SK-N-SH (cell line): Measurements from ENCODE around the gene HUNK. TPM values are rescaled to one million over a fixed set of nuclear protein-coding genes. Genes with fewer than 3 reads are reported as not detected.

Source experiments
- CTCF ChIA-PET: fragments of 300-600, 350-600 bp; formaldehyde crosslinking; extraction: SDS; loops from one replicate; lab custom pipeline; 2021; lab: Yijun Ruan, JAX
- POLR2A ChIA-PET: fragments of 350-600 bp; sonication (Branson Sonifier 250); formaldehyde crosslinking; extraction: SDS; loops from one replicate; lab custom pipeline; 2020; ENCODE audit warnings: antibody characterized with exemption, inconsistent platforms; lab: Yijun Ruan, JAX
- DNase-seq: peaks from one replicate; pipeline ENCODE4 v3.0.0; 2012
- H2AFZ ChIP-seq: fragments of 200-600 bp; sonication (generic); 2 replicates; pipeline ENCODE4 v1.8.1; 2016; ENCODE audit warnings: antibody characterized with exemption, mild to moderate bottlenecking, low read depth
- H3F3A ChIP-seq: fragments of 200-600 bp; sonication (generic); replicated peaks from 2 replicates; pipeline ENCODE3; 2016; ENCODE audit warnings: antibody characterized with exemption, mild to moderate bottlenecking; ENCODE audit not compliant: insufficient read depth
- H3K27ac ChIP-seq, 2 experiments: fragments of 200-500 bp in 1 of 2; fragments of 200-600 bp in 1 of 2; sonication (Bioruptor generic) in 1 of 2; sonication (generic), shearing (Covaris generic) in 1 of 2; 2 replicates each; pipeline versions ENCODE4 v1.5.1 to v1.6.1; 2014 to 2016; ENCODE audit warnings: low read depth in 2 of 2, inconsistent platforms in 1 of 2, low read length in 1 of 2, mild to moderate bottlenecking in 1 of 2, mixed read lengths in 1 of 2
- H3K27me3 ChIP-seq: fragments of 200-600 bp; sonication (generic), shearing (Covaris generic); 2 replicates; pipeline ENCODE4 v1.6.1; 2016; ENCODE audit warnings: mixed run types; ENCODE audit not compliant: insufficient read depth
- H3K36me3 ChIP-seq, 2 experiments: fragments of 200-500 bp in 1 of 2; fragments of 200-600 bp in 1 of 2; sonication (Bioruptor generic) in 1 of 2; sonication (generic) in 1 of 2; replicated peaks in 1 of 2; 2 replicates each; pipeline versions ENCODE3 to v1.5.1; 2014 to 2016; ENCODE audit warnings: low read length in 1 of 2, mild to moderate bottlenecking in 1 of 2; ENCODE audit not compliant: insufficient read depth in 2 of 2, control insufficient read depth in 1 of 2
- H3K4me1 ChIP-seq, 2 experiments: fragments of 200-500 bp in 1 of 2; fragments of 200-600 bp in 1 of 2; sonication (Bioruptor generic) in 1 of 2; sonication (generic), shearing (Covaris generic) in 1 of 2; 2 replicates each; pipeline versions ENCODE4 v1.5.1 to v1.6.1; 2014 to 2016; ENCODE audit warnings: low read depth in 1 of 2, low read length in 1 of 2, mixed run types in 1 of 2; ENCODE audit not compliant: insufficient read depth in 2 of 2, control insufficient read depth in 1 of 2
- H3K4me2 ChIP-seq: fragments of 200-600 bp; sonication (generic), shearing (Covaris generic); 2 replicates; pipeline ENCODE4 v1.6.1; 2017; ENCODE audit warnings: mixed run types
- H3K4me3 ChIP-seq, 2 experiments: fragments of 200-500 bp in 1 of 2; fragments of 200-600 bp in 1 of 2; sonication (Bioruptor generic) in 1 of 2; sonication (generic), shearing (Covaris generic) in 1 of 2; 2 replicates each; pipeline versions ENCODE4 v1.5.1 to v1.8.1; 2014 to 2016; ENCODE audit warnings: low read depth in 2 of 2, inconsistent platforms in 1 of 2, low read length in 1 of 2, mild to moderate bottlenecking in 1 of 2, mixed read lengths in 1 of 2, moderate library complexity in 1 of 2
- H3K79me2 ChIP-seq: fragments of 200-600 bp; sonication (generic); 2 replicates; pipeline ENCODE4 v1.8.1; 2017; ENCODE audit warnings: mild to moderate bottlenecking; ENCODE audit not compliant: insufficient read depth
- H3K9ac ChIP-seq: fragments of 200-600 bp; sonication (generic); 2 replicates; pipeline ENCODE4 v1.6.1; 2017; ENCODE audit warnings: mixed run types
- H3K9me2 ChIP-seq: fragments of 200-600 bp; sonication (generic); 2 replicates; pipeline ENCODE4 v1.6.1; 2017; ENCODE audit warnings: mixed run types
- H3K9me3 ChIP-seq: fragments of 200-600 bp; sonication (generic); 2 replicates; pipeline ENCODE4 v1.6.1; 2017; ENCODE audit warnings: mixed run types, mild to moderate bottlenecking, moderate library complexity
- H4K20me1 ChIP-seq: fragments of 200-600 bp; sonication (generic); 2 replicates; pipeline ENCODE4 v1.6.1; 2017; ENCODE audit warnings: mild to moderate bottlenecking, mixed run types; ENCODE audit not compliant: insufficient read depth
- CTCF ChIP-seq: fragments of 200-600 bp; sonication (generic); IDR thresholded peaks from 2 replicates; pipeline ENCODE4 v1.6.1; 2017; ENCODE audit warnings: antibody characterized with exemption, mild to moderate bottlenecking, moderate library complexity
- ELF1 ChIP-seq: IDR thresholded peaks from 2 replicates; pipeline ENCODE4 v1.4.0; 2012
- EP300 ChIP-seq, 2 experiments: IDR thresholded peaks; 2 replicates each; pipeline versions ENCODE4 v1.4.0 to v1.6.1; 2012; ENCODE audit warnings: borderline replicate concordance in 1 of 2, low read depth in 1 of 2, low read length in 1 of 2
- FOXM1 ChIP-seq: IDR thresholded peaks from 2 replicates; pipeline ENCODE4 v1.4.0; 2012; ENCODE audit warnings: low read depth, mild to moderate bottlenecking
- GABPA ChIP-seq: IDR thresholded peaks from 2 replicates; pipeline ENCODE4 v1.4.0; 2012; ENCODE audit warnings: low read depth, mild to moderate bottlenecking
- GATA2 ChIP-seq: sonication (generic); formaldehyde crosslinking; IDR thresholded peaks from 2 replicates; pipeline ENCODE4 v1.5.0; 2020; ENCODE audit warnings: mild to moderate bottlenecking, missing genetic modification reagents
- IRF3 ChIP-seq: fragments of 150-350 bp; IDR thresholded peaks from 2 replicates; pipeline ENCODE4 v1.6.1; 2016; ENCODE audit warnings: mild to moderate bottlenecking, low read depth, low read length
- MEF2A ChIP-seq: IDR thresholded peaks from 2 replicates; pipeline ENCODE4 v1.4.0; 2012; ENCODE audit warnings: low read depth, borderline replicate concordance
- RAD21 ChIP-seq: IDR thresholded peaks from 2 replicates; pipeline ENCODE4 v1.6.1; 2012; ENCODE audit warnings: mild to moderate bottlenecking, low read length
- REST ChIP-seq: IDR thresholded peaks from 2 replicates; pipeline ENCODE4 v1.6.1; 2012; ENCODE audit warnings: mild to moderate bottlenecking, low read depth, low read length, moderate library complexity
- RFX5 ChIP-seq: IDR thresholded peaks from 2 replicates; pipeline ENCODE4 v1.6.1; 2012; ENCODE audit warnings: mild to moderate bottlenecking, improper control_type of control experiment, low read length
- RXRA ChIP-seq: IDR thresholded peaks from 2 replicates; pipeline ENCODE4 v1.4.0; 2012; ENCODE audit warnings: low read depth, mild to moderate bottlenecking, borderline replicate concordance
- SMC3 ChIP-seq: IDR thresholded peaks from 2 replicates; pipeline ENCODE4 v1.6.1; 2012; ENCODE audit warnings: low read depth, low read length, improper control_type of control experiment
- USF2 ChIP-seq: fragments of 150-350 bp; IDR thresholded peaks from 2 replicates; pipeline ENCODE4 v1.6.1; 2017; ENCODE audit warnings: antibody characterized with exemption, low read length, low read depth, borderline replicate concordance
- WGBS: methylation state at CpG from one replicate; pipeline ENCODE4 v1.1.6; 2017; ENCODE audit warnings: low lambda C conversion rate; 5-methylcytosine and 5-hydroxymethylcytosine counted together
- polyA plus RNA-seq, 3 experiments: library from polyadenylated mRNA; depleted of rRNA; stranded (reverse); fragments of >200 nt; gene quantifications; 2 replicates each; pipeline ENCODE4 v1.2.3, GENCODE V29; 2012
- TF ChIP-seq, protein P1 (sequence below): IDR thresholded peaks from 2 replicates; pipeline ENCODE4 v1.4.0; 2012; ENCODE audit warnings: low read depth, borderline replicate concordance

HUNK gene
- polyA plus RNA-seq, 1 of the 3 experiments (the other 2 are of a cell fraction), result 0.31 TPM

GRCh38 chr21:31986035-31986856, 113.4 kb downstream of the HUNK start:
- no peak overlapping the region for H2AFZ ChIP-seq
- H3K79me2 ChIP-seq, result no peaks in the 10 kb centered on the region
- H3K27ac ChIP-seq, result no peak overlapping the region
- H3K9me3 ChIP-seq, result no peaks in the 10 kb centered on the region
- H3F3A ChIP-seq, result no peaks in the 10 kb centered on the region
- no peak overlapping the region for H3K4me3 ChIP-seq
- H3K9ac ChIP-seq, result no peak overlapping the region
- no peak for DNase-seq
- ChIA-PET POLR2A (no interaction called here), CTCF (interaction anchor here (1.7 kb wide), 1 partner anchor 24 kb away, joined by 4 read pairs; no protein-coding TSS in a partner anchor)
- no peaks in the 10 kb centered on the region for H4K20me1 ChIP-seq
- no peaks in the 10 kb centered on the region for H3K36me3 ChIP-seq
- no peaks in the 10 kb centered on the region for H3K4me1 ChIP-seq
- no peaks in the 10 kb centered on the region for H3K9me2 ChIP-seq
- WGBS, result 88% methylated on average over 16 of the region's 17 CpGs
- TF ChIP-seq USF2 (no peak), MEF2A (no peak), REST (no peak), GATA2 (CRISPR knock-in tag) (no peak), CTCF (no peak), SMC3 (no peak), GABPA (no peak), IRF3 (no peak), RFX5 (no peak), RXRA (no peak), EP300 (IDR thresholded peaks at IDR 0.05; ENCODE audit: borderline replicate concordance in 1 of 2, low read depth in 1 of 2, low read length in 1 of 2) (no peak), ELF1 (no peak), RAD21 (no peak), FOXM1 (no peak)
- TF ChIP-seq, protein P1, sequence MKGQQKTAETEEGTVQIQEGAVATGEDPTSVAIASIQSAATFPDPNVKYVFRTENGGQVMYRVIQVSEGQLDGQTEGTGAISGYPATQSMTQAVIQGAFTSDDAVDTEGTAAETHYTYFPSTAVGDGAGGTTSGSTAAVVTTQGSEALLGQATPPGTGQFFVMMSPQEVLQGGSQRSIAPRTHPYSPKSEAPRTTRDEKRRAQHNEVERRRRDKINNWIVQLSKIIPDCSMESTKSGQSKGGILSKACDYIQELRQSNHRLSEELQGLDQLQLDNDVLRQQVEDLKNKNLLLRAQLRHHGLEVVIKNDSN, result no peak
- H3K4me2 ChIP-seq, result no peak overlapping the region
- H3K27me3 ChIP-seq, result no peaks in the 10 kb centered on the region
